Large intestine (tissue), 3 donors: Measurements from ENCODE around the gene ZC2HC1C. TPM values are rescaled to one million over a fixed set of nuclear protein-coding genes. Genes with fewer than 3 reads are reported as not detected.
A peak's percentile ranks its signal among the peaks of the same experiment; 100 is the strongest.

ENCODE experiments used
- DNase-seq, 2 donors: peaks; one replicate each; pipeline versions ENCODE4 v3.0.0 to v3.0.0-alpha.2; 2013
- H3K27ac ChIP-seq: one replicate; pipeline ENCODE4 v1.5.1; 2013; ENCODE audit warnings: low read length
- H3K27me3 ChIP-seq: 2 replicates; pipeline ENCODE4 v1.6.1; 2013; ENCODE audit warnings: low read length; ENCODE audit not compliant: control insufficient read depth, insufficient read depth
- H3K36me3 ChIP-seq: 2 replicates; pipeline ENCODE4 v1.6.1; 2013; ENCODE audit warnings: low read length; ENCODE audit not compliant: control insufficient read depth, insufficient read depth
- H3K4me1 ChIP-seq: one replicate; pipeline ENCODE4 v1.6.1; 2013; ENCODE audit warnings: low read length; ENCODE audit not compliant: control insufficient read depth, insufficient read depth
- H3K4me3 ChIP-seq: one replicate; pipeline ENCODE4 v1.5.1; 2013; ENCODE audit warnings: low read length
- H3K9me3 ChIP-seq: one replicate; pipeline ENCODE4 v1.6.1; 2013; ENCODE audit warnings: mild to moderate bottlenecking, low read depth, low read length, moderate library complexity; ENCODE audit not compliant: control insufficient read depth
- WGBS: methylation state at CpG from one replicate; pipeline ENCODE4 v1.1.5; 2013; ENCODE audit warnings: low lambda C conversion rate; ENCODE audit not compliant: insufficient coverage; 5-methylcytosine and 5-hydroxymethylcytosine counted together
- polyA plus RNA-seq: library from polyadenylated mRNA; unstranded; fragments of 120-200 nt; gene quantifications from one replicate; pipeline ENCODE4 v1.2.1, GENCODE V29; 2013

Gene ZC2HC1C
- polyA plus RNA-seq, 1 donor = 4.5 TPM

DNA sequence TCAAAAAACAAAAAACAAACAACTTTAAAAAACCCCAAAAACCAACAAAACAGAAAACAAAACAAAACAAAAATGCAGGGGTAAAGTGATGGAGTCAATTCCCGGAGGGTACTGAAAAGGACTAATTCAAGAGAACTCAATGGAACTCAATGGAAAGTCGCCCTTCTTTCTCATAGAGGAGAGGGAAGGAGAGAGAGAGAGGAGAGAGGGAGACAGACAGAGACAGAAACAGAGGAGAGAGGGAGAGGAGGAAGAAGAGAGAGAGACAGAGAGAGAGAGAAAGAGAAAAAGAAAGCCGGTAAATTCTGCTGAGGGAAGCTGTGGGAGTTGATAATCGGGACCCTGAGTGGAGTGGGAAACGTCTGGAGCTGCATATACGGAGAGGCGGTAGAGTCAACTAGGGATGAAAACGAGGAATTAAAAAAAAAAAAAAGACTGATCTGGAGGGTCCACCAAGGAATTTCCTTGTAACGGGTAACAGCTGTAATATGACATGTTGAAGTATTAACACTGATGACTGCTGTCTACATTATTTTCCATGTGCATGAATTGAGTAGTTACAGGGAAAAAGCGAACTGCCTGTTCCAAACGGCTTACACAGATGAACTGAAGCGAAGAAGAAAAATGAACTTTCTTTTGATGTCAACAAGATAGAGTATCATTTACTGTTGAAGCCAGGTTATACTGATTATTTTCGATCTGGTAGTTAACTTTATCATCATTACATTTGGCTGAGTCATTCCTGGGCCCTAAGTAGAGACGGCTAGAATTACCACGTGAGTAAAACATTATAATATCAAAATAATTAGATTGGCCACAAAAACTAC, 934 bp upstream of the ZC2HC1C start:
- peak overlapping the region; percentile 73 for H3K4me3 ChIP-seq
- no peak for DNase-seq
- no peaks in the 10 kb centered on the region for H3K36me3 ChIP-seq
- H3K4me1 ChIP-seq = peaks cover 12% of the 10 kb centered on the region
- no peaks in the 10 kb centered on the region for H3K9me3 ChIP-seq
- 14% methylated on average over 8 of the region's 15 CpGs for WGBS
- H3K27me3 ChIP-seq = no peaks in the 10 kb centered on the region
- H3K27ac ChIP-seq = peak overlapping the region; percentile 98

DNA sequence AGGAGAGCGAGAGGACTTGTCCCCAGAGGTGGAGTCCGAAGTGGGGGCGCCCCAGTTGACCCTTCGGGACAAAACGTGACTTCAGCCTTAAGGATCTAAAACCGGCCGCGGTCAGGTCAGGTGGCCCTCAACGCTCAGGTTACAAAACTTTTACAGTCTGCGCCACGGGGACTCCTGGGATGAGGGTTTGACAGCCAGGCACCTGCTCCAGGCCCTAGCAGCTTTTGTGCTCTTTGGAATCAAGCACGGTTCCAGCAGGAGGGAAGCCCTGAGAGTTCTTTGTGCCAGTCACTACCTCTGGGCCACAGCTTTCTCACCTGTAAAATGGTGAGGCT, 337 bp downstream of the ZC2HC1C start:
- Histone ChIP-seq H3K4me1 (peaks cover 12% of the 10 kb centered on the region), H3K36me3 (no peaks in the 10 kb centered on the region), H3K27ac (peak overlapping the region; percentile 98), H3K9me3 (no peaks in the 10 kb centered on the region), H3K4me3 (peak overlapping the region; percentile 73), H3K27me3 (no peaks in the 10 kb centered on the region)
- no peak for DNase-seq
- no CpG with 5 or more reads among the region's 12 CpGs for WGBS

DNA sequence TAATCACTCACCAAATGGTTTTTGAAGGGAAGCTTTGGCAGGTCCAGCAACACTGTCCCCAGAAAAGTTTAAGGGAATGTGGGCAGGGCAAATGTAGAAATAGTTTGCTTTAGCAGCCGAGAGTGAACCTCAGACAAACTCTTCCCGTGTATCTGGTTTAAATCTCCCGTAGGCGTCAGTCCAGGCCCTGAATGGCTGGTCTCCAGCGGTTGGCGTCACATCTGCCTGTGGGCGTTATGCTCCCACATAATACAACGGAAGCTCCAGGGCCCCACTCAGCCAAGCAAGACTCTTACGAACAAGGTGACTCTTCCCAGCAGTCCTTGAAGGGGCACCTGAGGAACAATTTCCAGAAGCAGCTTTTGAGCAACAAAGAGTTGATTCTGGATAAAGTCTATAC, 942 bp downstream of the ZC2HC1C start:
- H3K4me3 ChIP-seq = no peak overlapping the region
- no peaks in the 10 kb centered on the region for H3K27me3 ChIP-seq
- H3K36me3 ChIP-seq = no peaks in the 10 kb centered on the region
- H3K4me1 ChIP-seq = peaks cover 12% of the 10 kb centered on the region
- no CpG with 5 or more reads among the region's 9 CpGs for WGBS
- no peaks in the 10 kb centered on the region for H3K9me3 ChIP-seq
- peak overlapping the region; percentile 98 for H3K27ac ChIP-seq
- DNase-seq = no peak

DNA sequence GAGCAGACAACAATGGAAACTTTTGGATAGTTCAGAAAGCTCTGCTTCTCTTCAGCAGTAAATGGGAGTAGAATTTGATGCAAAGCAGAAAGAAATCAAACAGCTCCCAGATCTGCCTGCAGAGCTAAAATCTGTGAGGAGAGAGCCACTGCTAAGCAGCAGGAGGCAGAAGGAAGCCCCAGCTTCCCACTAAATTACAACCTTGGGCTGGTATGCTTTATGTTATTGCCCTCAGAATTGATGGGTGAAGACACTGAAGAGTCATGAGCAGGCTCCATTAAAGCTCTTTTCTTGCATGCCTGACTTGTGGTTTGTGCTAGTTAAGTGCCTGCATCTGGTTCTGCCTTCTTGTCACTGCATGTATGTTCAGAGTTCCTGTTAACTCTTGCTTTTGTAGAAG, 8.4 kb downstream of the ZC2HC1C start:
- Histone ChIP-seq H3K4me1 (no peaks in the 10 kb centered on the region), H3K27ac (no peak overlapping the region), H3K9me3 (no peaks in the 10 kb centered on the region)

DNA sequence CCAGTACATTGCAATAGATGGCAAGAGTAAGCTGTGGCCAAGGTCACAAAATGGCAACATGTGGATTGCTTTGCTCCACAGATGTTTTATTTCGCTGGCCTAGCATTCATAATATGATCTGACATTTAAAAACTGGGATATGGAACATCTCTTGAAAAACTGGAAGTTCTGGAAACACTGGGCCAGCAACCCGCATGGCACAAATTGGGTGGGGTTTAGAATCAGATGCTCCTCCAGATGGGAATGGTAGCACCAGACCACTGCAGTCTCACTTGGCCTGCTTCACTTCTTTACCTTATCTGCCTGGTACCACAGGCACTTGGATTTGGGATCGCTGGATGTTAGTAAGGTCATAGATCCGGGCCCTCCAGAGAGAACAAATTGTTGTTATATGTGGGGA, 10.1 kb downstream of the ZC2HC1C start:
- no CpG with 5 or more reads among the region's 4 CpGs for WGBS
- H3K27me3 ChIP-seq = no peaks in the 10 kb centered on the region
- no peak overlapping the region for H3K4me3 ChIP-seq
- no peak for DNase-seq
- no peaks in the 10 kb centered on the region for H3K4me1 ChIP-seq
- H3K9me3 ChIP-seq = no peaks in the 10 kb centered on the region
- H3K36me3 ChIP-seq = peaks cover 25% of the 10 kb centered on the region
- no peak overlapping the region for H3K27ac ChIP-seq

More for the DNA sequence above, 8.4 kb downstream of the ZC2HC1C start:
- H3K4me3 ChIP-seq = no peak overlapping the region
- DNase-seq = no peak
- H3K36me3 ChIP-seq = peaks cover 8% of the 10 kb centered on the region
- no peaks in the 10 kb centered on the region for H3K27me3 ChIP-seq

DNA sequence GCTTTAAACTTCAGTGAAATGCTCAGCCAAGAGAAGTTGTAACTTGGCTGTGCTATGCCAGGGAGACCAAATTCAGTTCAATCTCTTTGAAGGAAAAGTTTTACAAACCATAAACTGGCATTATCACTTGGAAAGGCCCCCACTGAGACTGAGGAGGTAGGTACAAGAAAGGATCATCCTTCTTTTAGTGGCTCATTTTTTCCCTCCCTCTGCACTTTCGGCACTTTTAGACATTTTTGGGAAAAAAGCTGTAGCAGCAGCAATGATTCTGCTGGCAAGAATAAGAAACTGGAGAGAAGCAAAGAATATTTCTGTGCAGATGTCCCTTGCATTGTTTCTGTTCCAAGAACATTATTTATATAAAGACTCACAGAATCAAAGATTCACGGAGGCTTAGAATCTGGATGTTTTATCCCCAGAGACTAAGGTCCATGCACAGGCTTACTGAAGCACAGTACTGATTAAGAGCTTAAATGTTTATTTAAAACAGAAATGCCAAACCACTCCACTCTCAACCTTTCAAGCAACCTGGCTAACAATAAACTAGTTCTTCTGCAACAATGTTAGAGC, 12.3 kb downstream of the ZC2HC1C start:
- WGBS = no CpG with 5 or more reads among the region's 2 CpGs
- DNase-seq = no peak
- Histone ChIP-seq H3K27me3 (no peaks in the 10 kb centered on the region), H3K4me1 (no peaks in the 10 kb centered on the region), H3K36me3 (peaks cover 45% of the 10 kb centered on the region), H3K27ac (no peak overlapping the region), H3K9me3 (no peaks in the 10 kb centered on the region), H3K4me3 (no peak overlapping the region)

DNA sequence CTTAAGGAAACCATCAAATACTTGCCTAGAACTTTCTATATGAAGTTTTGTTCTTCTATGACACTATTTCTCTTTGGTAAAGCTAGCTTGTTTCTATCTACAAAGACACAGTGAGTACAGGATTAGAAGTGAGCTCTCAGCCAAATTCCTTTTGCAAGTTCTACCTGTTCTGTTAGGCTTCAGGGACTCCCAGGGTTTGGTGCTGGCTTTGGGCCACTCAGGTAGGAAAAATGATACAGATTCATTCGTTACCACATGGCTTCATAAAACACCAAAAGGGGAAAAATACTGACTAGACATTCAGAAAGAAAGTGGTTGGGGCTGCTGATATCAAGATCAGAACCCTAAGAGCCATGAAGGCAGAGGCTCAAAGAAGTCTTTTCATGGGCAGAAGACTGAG, 13.8 kb downstream of the ZC2HC1C start:
- H3K27ac ChIP-seq = no peak overlapping the region
- no peaks in the 10 kb centered on the region for H3K4me1 ChIP-seq
- H3K4me3 ChIP-seq = no peak overlapping the region
- WGBS = no CpG with 5 or more reads among the region's 1 CpG
- no peaks in the 10 kb centered on the region for H3K9me3 ChIP-seq
- no peak for DNase-seq
- peaks cover 60% of the 10 kb centered on the region for H3K36me3 ChIP-seq
- no peaks in the 10 kb centered on the region for H3K27me3 ChIP-seq

DNA sequence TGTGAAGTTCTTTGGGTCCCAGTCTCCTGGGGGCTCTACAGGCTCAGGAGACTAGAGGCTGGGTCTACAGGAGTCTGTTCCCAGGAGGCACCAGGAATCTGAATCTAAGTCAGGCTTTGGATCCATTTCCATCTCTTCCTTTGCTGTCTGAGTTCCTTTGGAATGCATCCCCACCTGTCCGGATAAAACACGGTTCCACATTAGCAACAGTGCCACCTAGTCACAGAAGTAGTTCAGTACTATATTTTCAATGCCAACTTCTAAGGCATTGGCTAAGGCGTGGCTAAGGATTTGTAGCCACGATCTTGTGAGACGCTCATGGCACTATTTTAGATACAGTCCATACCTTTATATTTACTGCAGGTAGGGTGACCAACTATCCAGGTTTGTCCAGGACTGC, 15.1 kb downstream of the ZC2HC1C start:
- H3K36me3 ChIP-seq = peaks cover 63% of the 10 kb centered on the region
- H3K4me3 ChIP-seq = no peak overlapping the region
- DNase-seq = peak in 1 of 2 donors; percentile 23
- H3K27ac ChIP-seq = no peak overlapping the region
- no peaks in the 10 kb centered on the region for H3K4me1 ChIP-seq
- H3K9me3 ChIP-seq = no peaks in the 10 kb centered on the region
- WGBS = no CpG with 5 or more reads among the region's 5 CpGs
- no peaks in the 10 kb centered on the region for H3K27me3 ChIP-seq

DNA sequence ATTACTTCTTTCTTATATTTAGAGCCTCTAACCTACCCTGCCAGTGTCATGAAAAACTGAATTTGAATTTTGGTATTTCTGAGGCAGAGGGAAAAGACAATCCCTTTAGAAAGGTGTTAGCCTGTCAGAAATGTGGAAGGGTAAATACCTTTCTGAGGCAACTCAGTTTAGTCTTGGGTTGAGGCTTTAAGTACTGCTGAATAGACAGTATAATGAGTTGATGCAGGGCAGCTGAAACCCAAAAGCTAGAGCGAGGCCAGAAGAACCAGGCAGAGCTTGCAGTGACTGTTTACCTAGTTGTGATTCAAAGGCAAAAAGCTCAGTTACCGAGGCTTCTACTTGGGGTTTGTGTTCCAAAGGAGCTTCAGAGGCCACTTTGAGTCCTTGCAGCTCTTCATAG, 18.7 kb downstream of the ZC2HC1C start:
- Histone ChIP-seq H3K4me1 (no peaks in the 10 kb centered on the region), H3K27me3 (no peaks in the 10 kb centered on the region), H3K4me3 (no peak overlapping the region), H3K27ac (no peak overlapping the region), H3K36me3 (peaks cover 67% of the 10 kb centered on the region), H3K9me3 (no peaks in the 10 kb centered on the region)
- no CpG with 5 or more reads among the region's 2 CpGs for WGBS
- DNase-seq = no peak

DNA sequence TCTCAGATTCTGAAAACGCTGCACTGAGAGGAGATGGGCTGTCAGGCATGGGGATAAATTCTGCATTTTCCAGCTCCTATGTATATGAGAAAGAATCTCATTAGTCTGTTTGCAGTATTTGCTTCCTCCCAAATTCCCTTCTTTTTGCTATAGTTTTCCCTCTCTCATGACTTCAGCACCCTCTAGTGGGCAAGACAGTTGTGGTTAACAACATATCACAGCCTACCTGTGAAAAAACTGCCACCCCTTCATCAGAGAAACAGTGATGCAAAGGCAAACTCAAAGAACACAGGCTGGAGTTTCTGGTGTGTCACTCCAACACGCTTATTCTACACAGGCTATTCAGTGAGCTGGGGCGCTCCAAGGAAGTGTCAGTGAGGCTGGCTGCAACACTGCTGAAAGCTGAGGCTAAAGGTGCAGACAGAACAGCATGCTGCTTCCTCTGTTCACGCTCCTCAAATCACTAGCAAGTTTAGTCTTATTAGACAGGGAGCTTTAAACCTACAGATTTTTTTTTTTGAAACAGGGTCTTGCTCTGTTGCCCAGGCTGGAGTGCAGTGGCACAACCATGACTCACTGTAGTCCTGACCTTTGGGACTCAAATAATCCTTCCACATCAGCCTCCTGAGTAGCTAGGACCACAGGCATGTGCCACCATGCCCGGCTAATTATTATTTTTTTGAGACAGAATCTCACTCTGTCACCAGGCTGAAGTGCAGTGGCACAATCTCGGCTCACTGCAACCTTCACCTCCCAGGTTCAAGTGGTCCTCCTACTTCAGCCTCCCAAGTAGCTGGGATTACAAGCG, 19.3 kb downstream of the ZC2HC1C start:
- no peaks in the 10 kb centered on the region for H3K9me3 ChIP-seq
- WGBS = no CpG with 5 or more reads among the region's 7 CpGs
- peak in 1 of 2 donors; percentile 37 for DNase-seq
- H3K27ac ChIP-seq = no peak overlapping the region
- H3K4me3 ChIP-seq = no peak overlapping the region
- no peaks in the 10 kb centered on the region for H3K4me1 ChIP-seq
- H3K27me3 ChIP-seq = no peaks in the 10 kb centered on the region
- peaks cover 61% of the 10 kb centered on the region for H3K36me3 ChIP-seq
